T-cell (primary cell): ENCODE data around the gene ESYT1. TPM values are rescaled to one million over a fixed set of nuclear protein-coding genes. Genes with fewer than 3 reads are reported as not detected.
A peak's percentile ranks its signal among the peaks of the same experiment; 100 is the strongest.

Source experiments
- ATAC-seq, 4 experiments: fragments of 200-7000 bp in 3 of 4; fragments of 150-1000 bp in 1 of 4; cut with Tn5 transposase; replicated peaks in 1 of 4; 1 replicate in 3 of 4; 2 replicates in 1 of 4; pipeline ENCODE4 v1.10.0; 2021; ENCODE audit warnings: moderate library complexity in 3 of 4, mild to moderate bottlenecking in 2 of 4, moderate number of reproducible peaks in 1 of 4
- CTCF ChIA-PET, 2 donors: fragments of 300-600 bp; sonication (Branson Sonifier 250); formaldehyde crosslinking; loops; one replicate each; lab custom pipeline; 2022; ENCODE audit warnings: antibody characterized with exemption in 2 of 2; lab: Charles Lee
- POLR2A ChIA-PET, 2 donors: fragments of 300-600 bp; sonication (Branson Sonifier 250); formaldehyde crosslinking; loops; one replicate each; lab custom pipeline; 2022; ENCODE audit warnings: antibody characterized with exemption in 2 of 2; lab: Charles Lee
- DNase-seq, 35 experiments: peaks; one replicate each; pipeline versions ENCODE4 v3.0.0 to v3.0.0-alpha.2; 2013 to 2023
- H3K27ac ChIP-seq: one replicate; pipeline ENCODE4 v1.5.1; 2013; ENCODE audit warnings: low read length
- H3K27me3 ChIP-seq, 2 experiments: replicated peaks in 1 of 2; 1 replicate in 1 of 2; 2 replicates in 1 of 2; pipeline versions ENCODE4 v1.6.1 to v1.7.0; 2013; ENCODE audit warnings: low read length in 1 of 2, mixed read lengths in 1 of 2; ENCODE audit not compliant: control insufficient read depth in 2 of 2, insufficient read depth in 2 of 2; ENCODE audit errors: extremely low read depth in 1 of 2
- H3K36me3 ChIP-seq, 2 donors: 1 replicate in 1 of 2; 2 replicates in 1 of 2; pipeline versions ENCODE4 v1.6.1 to v1.7.0; 2013; ENCODE audit warnings: low read length in 1 of 2; ENCODE audit not compliant: control insufficient read depth in 2 of 2, insufficient read depth in 1 of 2; ENCODE audit errors: extremely low read depth in 1 of 2
- H3K4me1 ChIP-seq, 2 experiments: 1 replicate in 1 of 2; 2 replicates in 1 of 2; pipeline versions ENCODE4 v1.6.1 to v1.7.0; 2013; ENCODE audit warnings: low read length in 2 of 2, mixed read lengths in 1 of 2; ENCODE audit not compliant: insufficient read depth in 2 of 2, control insufficient read depth in 1 of 2; ENCODE audit errors: extremely low read depth in 1 of 2
- H3K4me3 ChIP-seq, 2 donors: 1 replicate in 1 of 2; 2 replicates in 1 of 2; pipeline versions ENCODE4 v1.5.1 to v1.7.0; 2013; ENCODE audit warnings: mild to moderate bottlenecking in 2 of 2, low read length in 1 of 2, moderate library complexity in 1 of 2; ENCODE audit not compliant: control insufficient read depth in 1 of 2; ENCODE audit errors: extremely low read depth in 1 of 2
- H3K9me3 ChIP-seq: 2 replicates; pipeline ENCODE4 v1.7.0; 2013
- H3K27ac Mint-ChIP-seq, 2 donors: one replicate each; pipeline ENCODE4 v1.8.0; 2020 to 2021; ENCODE audit warnings: mild to moderate bottlenecking in 2 of 2, mixed read lengths in 2 of 2
- H3K27me3 Mint-ChIP-seq, 2 donors: one replicate each; pipeline ENCODE4 v1.8.0; 2021 to 2022; ENCODE audit warnings: mixed read lengths in 2 of 2
- H3K36me3 Mint-ChIP-seq: one replicate; pipeline ENCODE4 v1.8.0; 2021; ENCODE audit warnings: mixed read lengths
- H3K4me1 Mint-ChIP-seq, 3 donors: one replicate each; pipeline ENCODE4 v1.8.0; 2020 to 2022; ENCODE audit warnings: mixed read lengths in 3 of 3, mild to moderate bottlenecking in 1 of 3
- H3K4me3 Mint-ChIP-seq, 3 donors: one replicate each; pipeline ENCODE4 v1.8.0; 2020 to 2022; ENCODE audit warnings: mild to moderate bottlenecking in 3 of 3, mixed read lengths in 3 of 3, moderate library complexity in 3 of 3
- H3K9me3 Mint-ChIP-seq, 3 donors: one replicate each; pipeline ENCODE4 v1.8.0; 2020 to 2022; ENCODE audit warnings: mixed read lengths in 3 of 3
- WGBS: methylation state at CpG from one replicate; pipeline ENCODE4 v1.1.5; 2013; ENCODE audit warnings: missing lambda C conversion rate; ENCODE audit not compliant: insufficient coverage; 5-methylcytosine and 5-hydroxymethylcytosine counted together
- total RNA-seq, 35 experiments: library from RNA in 6 of 35; stranded (reverse) in 6 of 35; fragments of 120-200 nt in 1 of 35; gene quantifications; one replicate each; pipeline versions ENCODE4 v1.2.1 to v1.2.4 and lab custom pipeline; 2013 to 2026

The ESYT1 gene
- total RNA-seq, 5 donors from 2014 or later (not counting 1 experiment from before 2014, with no cell fraction given), result 181 to 298 (median 276) TPM

GRCh38 chr12:56159482-56160192 is 31.6 kb downstream of the ESYT1 start:
- WGBS, result 3% methylated on average over 4 of the region's 8 CpGs
- Mint-ChIP-seq H3K4me1 (peaks cover 46 to 57% (median 56%) of the 10 kb centered on the region in 3 donors), H3K9me3 (no peaks in the 10 kb centered on the region), H3K36me3 (peaks cover 42% of the 10 kb centered on the region), H3K4me3 (peak overlapping the region; percentile 89 to 99 (median 97)), H3K27ac (peak overlapping the region; percentile 94 to 98), H3K27me3 (no peaks in the 10 kb centered on the region)
- DNase-seq (no peak), ATAC-seq (no peak)
- ChIA-PET CTCF (interaction anchor here in 1 of 2 donors (0.5 to 3.0 kb wide), 5 partner anchors 8 to 128 kb away, joined by 3 to 10 read pairs (median 5); partner anchors contain the start of genes ESYT1, MYL6B, SMARCC2 and ZC3H10), POLR2A (interaction anchor here (0.5 to 1.7 kb wide), 7 partner anchors 30 to 329 kb away, joined by 3 to 5 read pairs (median 3); partner anchors contain the start of genes ESYT1 (in 1 of the 2), RAB5B (in 1 of the 2), RNF41 (in 1 of the 2) and RPL41 (in 1 of the 2))
- Histone ChIP-seq H3K4me1 (peaks cover 18 to 51% of the 10 kb centered on the region in 2 experiments), H3K36me3 (peaks cover 8 to 53% of the 10 kb centered on the region in 2 donors), H3K4me3 (peak overlapping the region; percentile 91 to 99), H3K27me3 (no peaks in the 10 kb centered on the region), H3K9me3 (no peaks in the 10 kb centered on the region), H3K27ac (peak overlapping the region; percentile 93)

- ATAC-seq (peak; percentile 50 to 58 (median 54)), DNase-seq (peak; percentile 36 to 78 (median 61))
- peaks cover 41% of the 10 kb centered on the region for H3K36me3 Mint-ChIP-seq
- H3K27ac Mint-ChIP-seq, result peak overlapping the region; percentile 94 to 98
- POLR2A ChIA-PET, result interaction anchor here (0.5 to 1.7 kb wide), 4 partner anchors 32 to 187 kb away, joined by 3 to 5 read pairs (median 4); partner anchors contain the start of genes ESYT1 (in 1 of the 2), RAB5B (in 1 of the 2), RNF41 (in 1 of the 2) and RPL41 (in 1 of the 2)
- CTCF ChIA-PET, result interaction anchor here in 1 of 2 donors (1.2 to 3.0 kb wide), 4 partner anchors 8 to 33 kb away, joined by 4 to 10 read pairs (median 8); partner anchors contain the start of genes ESYT1, MYL6B and SMARCC2
- WGBS, result 6% methylated on average over 6 of the region's 7 CpGs
- Histone ChIP-seq H3K4me3 (peak overlapping the region; percentile 91 to 99), H3K27ac (peak overlapping the region; percentile 93), H3K27me3 (no peaks in the 10 kb centered on the region), H3K4me1 (peaks cover 18 to 51% of the 10 kb centered on the region in 2 experiments), H3K9me3 (no peaks in the 10 kb centered on the region), H3K36me3 (peaks cover 5 to 59% of the 10 kb centered on the region in 2 donors)
- H3K27me3 Mint-ChIP-seq, result no peaks in the 10 kb centered on the region
- H3K9me3 Mint-ChIP-seq, result no peaks in the 10 kb centered on the region
- peaks cover 46 to 54% (median 51%) of the 10 kb centered on the region in 3 donors for H3K4me1 Mint-ChIP-seq
- peak overlapping the region; percentile 89 to 99 (median 97) for H3K4me3 Mint-ChIP-seq
These were observed 32.2 kb downstream of the ESYT1 start for GRCh38 chr12:56160193-56160763.

GRCh38 chr12:56160894-56161689 is 33.0 kb downstream of the ESYT1 start:
- Mint-ChIP-seq H3K27ac (peak overlapping the region; percentile 94 to 98), H3K4me3 (peak overlapping the region; percentile 89 to 99 (median 97)), H3K9me3 (no peaks in the 10 kb centered on the region), H3K4me1 (peaks cover 46 to 49% (median 47%) of the 10 kb centered on the region in 3 donors), H3K36me3 (peaks cover 44% of the 10 kb centered on the region), H3K27me3 (no peaks in the 10 kb centered on the region)
- WGBS, result 90% methylated on average over 8 of the region's 11 CpGs
- Histone ChIP-seq H3K4me1 (peaks cover 18 to 51% of the 10 kb centered on the region in 2 experiments), H3K4me3 (peak overlapping the region; percentile 91 to 99), H3K9me3 (no peaks in the 10 kb centered on the region), H3K27me3 (no peaks in the 10 kb centered on the region), H3K27ac (peak overlapping the region; percentile 93), H3K36me3 (peaks cover 5 to 67% of the 10 kb centered on the region in 2 donors)
- ATAC-seq, result no peak
- no peak for DNase-seq
- ChIA-PET CTCF (interaction anchor here in 1 of 2 donors (0.6 to 1.6 kb wide), 3 partner anchors 9 to 28 kb away, joined by 3 to 7 read pairs (median 4); partner anchors contain the start of genes MYL6B and SMARCC2), POLR2A (interaction anchor here in 1 of 2 donors (0.7 kb wide), 1 partner anchor 172 kb away, joined by 4 read pairs; no protein-coding TSS in a partner anchor)

GRCh38 chr12:56161690-56162351 is 33.8 kb downstream of the ESYT1 start:
- Histone ChIP-seq H3K9me3 (no peaks in the 10 kb centered on the region), H3K36me3 (peaks cover 5 to 73% of the 10 kb centered on the region in 2 donors), H3K4me3 (no peak overlapping the region), H3K4me1 (peaks cover 18 to 49% of the 10 kb centered on the region in 2 experiments), H3K27me3 (no peaks in the 10 kb centered on the region), H3K27ac (peak overlapping the region; percentile 93)
- Mint-ChIP-seq H3K27me3 (no peaks in the 10 kb centered on the region), H3K27ac (peak overlapping the region; percentile 85 to 94), H3K36me3 (peaks cover 44% of the 10 kb centered on the region), H3K4me3 (peak overlapping the region; percentile 21 to 97 (median 63)), H3K4me1 (peaks cover 46 to 49% (median 47%) of the 10 kb centered on the region in 3 donors), H3K9me3 (no peaks in the 10 kb centered on the region)
- ATAC-seq (no peak), DNase-seq (no peak)
- CTCF ChIA-PET, result interaction anchor here in 1 of 2 donors (0.6 to 1.6 kb wide), 2 partner anchors 21 to 27 kb away, joined by 3 to 7 read pairs; partner anchors contain the start of gene SMARCC2
- no CpG with 5 or more reads among the region's 10 CpGs for WGBS
- POLR2A ChIA-PET, result interaction anchor here (0.5 to 1.2 kb wide), 5 partner anchors 12 to 974 kb away, joined by 3 to 4 read pairs (median 3); partner anchors contain the start of gene RPL41 (in 1 of the 2)

- Mint-ChIP-seq H3K27me3 (no peaks in the 10 kb centered on the region), H3K4me1 (peaks cover 38 to 42% (median 39%) of the 10 kb centered on the region in 3 donors), H3K36me3 (peaks cover 48% of the 10 kb centered on the region), H3K9me3 (no peaks in the 10 kb centered on the region), H3K27ac (peak overlapping the region; percentile 31 to 71), H3K4me3 (no peak overlapping the region)
- H3K9me3 ChIP-seq, result no peaks in the 10 kb centered on the region
- ChIA-PET POLR2A (interaction anchor here (0.5 to 1.2 kb wide), 8 partner anchors 10 to 973 kb away, joined by 3 to 6 read pairs (median 4); partner anchors contain the start of genes RPL41 (in 1 of the 2) and ZC3H10 (in 1 of the 2)), CTCF (interaction anchor here in 1 of 2 donors (0.6 to 1.1 kb wide), 11 partner anchors 18 to 421 kb away, joined by 3 to 4 read pairs (median 3); partner anchors contain the start of genes ESYT1, RAB5B and SMARCC2)
- ATAC-seq (no peak), DNase-seq (no peak)
- WGBS, result 83% methylated on average over 6 of the region's 11 CpGs
- no peak overlapping the region for H3K4me3 ChIP-seq
- peaks cover 5 to 80% of the 10 kb centered on the region in 2 donors for H3K36me3 ChIP-seq
- no peaks in the 10 kb centered on the region for H3K27me3 ChIP-seq
- peaks cover 18 to 41% of the 10 kb centered on the region in 2 experiments for H3K4me1 ChIP-seq
- H3K27ac ChIP-seq, result no peak overlapping the region
These were observed 34.6 kb downstream of the ESYT1 start for GRCh38 chr12:56162468-56163290.
